22Rv1 (cell line): Measurements from ENCODE around the gene MIPOL1.

ENCODE experiments used
- CTCF ChIP-seq: fragments of 450-650 bp; IDR thresholded peaks from 2 replicates; pipeline ENCODE4 v1.5.1; 2017; ENCODE audit warnings: mild to moderate bottlenecking
- ZFX ChIP-seq: fragments of 450-650 bp; IDR thresholded peaks from 2 replicates; pipeline ENCODE4 v1.6.1; 2017; ENCODE audit warnings: antibody characterized with exemption, borderline replicate concordance

GRCh38 chr14:37592482-37593408, 395.0 kb downstream of the MIPOL1 start:
- no peak for TF ChIP-seq CTCF
- no peak for TF ChIP-seq ZFX
